ENCODE data around the gene ING1. TPM values are rescaled to one million over a fixed set of nuclear protein-coding genes. Genes with fewer than 3 reads are reported as not detected.
"Not testable (repeated sequence)": the region's sequence is repeated elsewhere in the genome, so short reads cannot be mapped to it uniquely, and the experiment has no call there.

Gene ING1
- total RNA-seq, result 7.6 and 9.3 TPM in 2 replicates
- 7.0 TPM for polyA plus RNA-seq (2012)

- DNase-seq (ENCODE audit: low read depth), result no peak
These were observed at the start of gene ING1 for GRCh38 chr13:110713642-110713952. Gene ING1 (plus strand): TSS chr13:110713700. CDS start chr13:110714150, 450 bp downstream.

- DNase-seq (ENCODE audit: low read depth), result no peak
These were observed 49.5 kb upstream of the ING1 start for GRCh38 chr13:110664041-110664440.

- no peak for DNase-seq (ENCODE audit: low read depth)
These were observed 48.8 kb upstream of the ING1 start for GRCh38 chr13:110664673-110665072.

- no peak for DNase-seq (ENCODE audit: low read depth)
These were observed 47.8 kb upstream of the ING1 start for GRCh38 chr13:110665491-110666254.

GRCh38 chr13:110666255-110666533, 47.3 kb upstream of the ING1 start:
- DNase-seq (ENCODE audit: low read depth), result no peak

- no peak for DNase-seq (ENCODE audit: low read depth)
These were observed 44.5 kb upstream of the ING1 start for GRCh38 chr13:110669036-110669435.

GRCh38 chr13:110669814-110670213, 43.7 kb upstream of the ING1 start:
- not testable (repeated sequence) for DNase-seq (ENCODE audit: low read depth)

- DNase-seq (ENCODE audit: low read depth), result no peak
These were observed 36.6 kb upstream of the ING1 start for GRCh38 chr13:110676595-110677587.

- DNase-seq (ENCODE audit: low read depth), result no peak
These were observed 35.6 kb upstream of the ING1 start for GRCh38 chr13:110677731-110678545.

GRCh38 chr13:110680852-110681251, 32.6 kb upstream of the ING1 start:
- no peak for DNase-seq (ENCODE audit: low read depth)

GRCh38 chr13:110681868-110682550, 31.5 kb upstream of the ING1 start:
- no peak for DNase-seq (ENCODE audit: low read depth)

- DNase-seq (ENCODE audit: low read depth), result peak; percentile 40
These were observed 30.8 kb upstream of the ING1 start for GRCh38 chr13:110682746-110683145.

GRCh38 chr13:110683203-110683883, 30.2 kb upstream of the ING1 start:
- DNase-seq (ENCODE audit: low read depth), result peak; percentile 19

- DNase-seq (ENCODE audit: low read depth), result no peak
These were observed 29.6 kb upstream of the ING1 start for GRCh38 chr13:110683921-110684320.

- DNase-seq (ENCODE audit: low read depth), result no peak
These were observed 29.0 kb upstream of the ING1 start for GRCh38 chr13:110684388-110685056.

- no peak for DNase-seq (ENCODE audit: low read depth)
These were observed 28.0 kb upstream of the ING1 start for GRCh38 chr13:110685305-110686020.

GRCh38 chr13:110687736-110688135, 25.8 kb upstream of the ING1 start:
- DNase-seq (ENCODE audit: low read depth), result no peak

GRCh38 chr13:110689041-110689440, 24.5 kb upstream of the ING1 start:
- no peak for DNase-seq (ENCODE audit: low read depth)

GRCh38 chr13:110689711-110690110, 23.8 kb upstream of the ING1 start:
- no peak for DNase-seq (ENCODE audit: low read depth)

Measured in myocyte (in vitro differentiated cells).